Keratinocyte (primary cell): ENCODE measurements around the gene FAN1. TPM values are rescaled to one million over a fixed set of nuclear protein-coding genes. Genes with fewer than 3 reads are reported as not detected.

ENCODE experiments used
- DNase-seq: peaks from one replicate; pipeline ENCODE4 v3.0.0-alpha.2; 2011; ENCODE audit warnings: low read depth, missing footprints, low spot score
- FAIRE-seq: peaks from 2 replicates; lab custom pipeline; 2011; peaks lifted over from hg19 to GRCh38; lab: Jason Lieb, UNC
- H2AFZ ChIP-seq: 2 replicates; pipeline ENCODE4 v1.6.0; 2012; ENCODE audit warnings: low read length, control low read depth, inconsistent platforms; ENCODE audit not compliant: control insufficient read depth
- H3K27ac ChIP-seq: 2 replicates; pipeline ENCODE4 v1.5.1; 2011; ENCODE audit warnings: low read length; ENCODE audit not compliant: control insufficient read depth, insufficient read depth
- H3K27me3 ChIP-seq: 3 replicates; pipeline ENCODE4 v1.6.0; 2011; ENCODE audit warnings: low read length; ENCODE audit not compliant: control insufficient read depth, insufficient read depth; ENCODE audit errors: extremely low read depth
- H3K36me3 ChIP-seq, 2 experiments: 2 replicates in 1 of 2; 3 replicates in 1 of 2; pipeline ENCODE4 v1.5.1; 2011; ENCODE audit warnings: low read length in 2 of 2, mild to moderate bottlenecking in 1 of 2; ENCODE audit not compliant: control insufficient read depth in 2 of 2, insufficient read depth in 2 of 2; ENCODE audit errors: extremely low read depth in 1 of 2
- H3K4me1 ChIP-seq: 3 replicates; pipeline ENCODE4 v1.5.1; 2011; ENCODE audit warnings: low read length; ENCODE audit not compliant: control insufficient read depth, insufficient read depth; ENCODE audit errors: extremely low read depth
- H3K4me2 ChIP-seq: 3 replicates; pipeline ENCODE4 v1.6.0; 2011; ENCODE audit warnings: low read depth, low read length; ENCODE audit not compliant: control insufficient read depth, insufficient read depth; ENCODE audit errors: extremely low read depth
- H3K4me3 ChIP-seq, 3 experiments: fragments of 200-600 bp in 1 of 3; sonication (generic) in 1 of 3; 2 replicates in 2 of 3; 3 replicates in 1 of 3; pipeline ENCODE4 v1.5.1; 2011 to 2016; ENCODE audit warnings: low read length in 3 of 3, mild to moderate bottlenecking in 3 of 3, control low read depth in 2 of 3, inconsistent platforms in 1 of 3, low read depth in 1 of 3, mixed read lengths in 1 of 3, mixed run types in 1 of 3, moderate library complexity in 1 of 3; ENCODE audit not compliant: control insufficient read depth in 2 of 3, insufficient read depth in 2 of 3; ENCODE audit errors: extremely low read depth in 1 of 3
- H3K79me2 ChIP-seq: 2 replicates; pipeline ENCODE4 v1.6.0; 2012; ENCODE audit warnings: low read length; ENCODE audit not compliant: control insufficient read depth, insufficient read depth
- H3K9ac ChIP-seq: 3 replicates; pipeline ENCODE4 v1.6.0; 2011; ENCODE audit warnings: low read length; ENCODE audit not compliant: control insufficient read depth, insufficient read depth; ENCODE audit errors: extremely low read depth
- H3K9me1 ChIP-seq: 3 replicates; pipeline ENCODE4 v1.6.0; 2011; ENCODE audit warnings: low read length; ENCODE audit not compliant: control insufficient read depth, insufficient read depth; ENCODE audit errors: extremely low read depth
- H3K9me3 ChIP-seq: 2 replicates; pipeline ENCODE4 v1.5.1; 2012; ENCODE audit warnings: low read depth, low read length; ENCODE audit not compliant: control insufficient read depth
- H4K20me1 ChIP-seq: 3 replicates; pipeline ENCODE4 v1.6.0; 2011; ENCODE audit warnings: low read length; ENCODE audit not compliant: control insufficient read depth, insufficient read depth; ENCODE audit errors: extremely low read depth
- CTCF ChIP-seq, 3 experiments: IDR thresholded peaks in 1 of 3; conservative IDR thresholded peaks in 1 of 3; optimal IDR thresholded peaks in 1 of 3; 2 replicates in 2 of 3; 3 replicates in 1 of 3; pipeline versions ENCODE3 to v1.5.1; 2011; ENCODE audit warnings: low read length in 3 of 3, mild to moderate bottlenecking in 3 of 3, moderate library complexity in 2 of 3, control low read depth in 1 of 3, inconsistent platforms in 1 of 3; ENCODE audit not compliant: insufficient read depth in 2 of 3; ENCODE audit errors: extremely low read depth in 1 of 3
- EZH2 ChIP-seq: IDR thresholded peaks from one replicate; pipeline ENCODE4 v1.6.1; 2012; ENCODE audit warnings: inconsistent platforms, mild to moderate bottlenecking, low read length, moderate library complexity
- dilution Hi-C: fragments of 300-500 bp; cut with MboI; formaldehyde crosslinking; loops from one replicate; pipeline ENCODE4 v1.7.0; 2020; ENCODE audit warnings: low sequenced_read_pairs; ENCODE audit not compliant: extremely low pct_ligation_motif_present
- polyA plus RNA-seq, 5 experiments: library from polyadenylated mRNA; depleted of rRNA in 3 of 5; stranded (reverse) in 3 of 5; stranded (forward) in 1 of 5; unstranded in 1 of 5; fragments of >200 nt; gene quantifications; 1 replicate in 1 of 5; 2 replicates in 3 of 5; 3 replicates in 1 of 5; pipeline versions ENCODE4 v1.2.1 to v1.2.3, GENCODE V29; 2011 to 2012; ENCODE audit warnings: missing spikeins in 2 of 5, low read depth in 1 of 5, low replicate concordance in 1 of 5

FAN1 gene
- polyA plus RNA-seq, 1 donor (not counting 4 experiments of a cell fraction or from before 2014, with no cell fraction given) = 17.2 TPM

- H2AFZ ChIP-seq = no peak overlapping the region
- dilution Hi-C loops = no loop called here
These were observed 22.0 kb downstream of the FAN1 start for GRCh38 chr15:30925686-30926085.

GRCh38 chr15:30926161-30926560, 22.4 kb downstream of the FAN1 start:
- Histone ChIP-seq H2AFZ (no peak overlapping the region), H3K27ac (no peak overlapping the region), H3K4me3 (no peak overlapping the region), H4K20me1 (no peaks in the 10 kb centered on the region), H3K4me1 (no peaks in the 10 kb centered on the region), H3K4me2 (no peak overlapping the region), H3K9me3 (no peaks in the 10 kb centered on the region), H3K9ac (no peak overlapping the region), H3K9me1 (no peaks in the 10 kb centered on the region), H3K36me3 (peaks cover 34 to 47% of the 10 kb centered on the region in 2 experiments), H3K27me3 (no peaks in the 10 kb centered on the region), H3K79me2 (no peaks in the 10 kb centered on the region)
- TF ChIP-seq CTCF (optimal IDR thresholded peaks at IDR 0.05 in 1 of 3, IDR thresholded peaks at IDR 0.05 in 1 of 3, conservative IDR thresholded peaks at IDR 0.05 in 1 of 3; ENCODE audit: extremely low read depth in 1 of 3, insufficient read depth in 2 of 3, low read length in 3 of 3) = no peak
- no peak for TF ChIP-seq EZH2
- DNase-seq (no peak), FAIRE-seq (no peak)
- dilution Hi-C loops = no loop called here

More at GRCh38 chr15:30925686-30926085, 22.0 kb downstream of the FAN1 start:
- no peaks in the 10 kb centered on the region for H3K9me1 ChIP-seq
- no peak for FAIRE-seq
- H3K4me1 ChIP-seq = no peaks in the 10 kb centered on the region
- peaks cover 33 to 50% of the 10 kb centered on the region in 2 experiments for H3K36me3 ChIP-seq
- no peaks in the 10 kb centered on the region for H3K27me3 ChIP-seq
- TF ChIP-seq CTCF (optimal IDR thresholded peaks at IDR 0.05 in 1 of 3, IDR thresholded peaks at IDR 0.05 in 1 of 3, conservative IDR thresholded peaks at IDR 0.05 in 1 of 3; ENCODE audit: extremely low read depth in 1 of 3, insufficient read depth in 2 of 3, low read length in 3 of 3) = no peak
- no peak for TF ChIP-seq EZH2
- H4K20me1 ChIP-seq = no peaks in the 10 kb centered on the region
- no peaks in the 10 kb centered on the region for H3K9me3 ChIP-seq
- H3K9ac ChIP-seq = no peak overlapping the region
- no peak overlapping the region for H3K4me3 ChIP-seq
- no peak overlapping the region for H3K4me2 ChIP-seq
- no peaks in the 10 kb centered on the region for H3K79me2 ChIP-seq
- H3K27ac ChIP-seq = no peak overlapping the region
- DNase-seq = no peak
